Measurements from ENCODE around the gene GSG1L2. TPM values are rescaled to one million over a fixed set of nuclear protein-coding genes. Genes with fewer than 3 reads are reported as not detected.

Gene GSG1L2
- total RNA-seq, 1 experiment from 2014 or later, result not detected

- H3K27ac ChIP-seq (ENCODE audit: low read length), result no peak within 1 kb of the TSS
Measured at GRCh38 chr17:9825641-9826150, 3.8 kb upstream of the GSG1L2 start, which contains the start of gene GLP2R. TSS of gene GLP2R (plus strand) at chr17:9825924. CDS start at chr17:9826064, 140 bp downstream.

GRCh38 chr17:9824797-9825338, 3.0 kb upstream of the GSG1L2 start:
- no peak overlapping the region for H3K4me3 ChIP-seq (ENCODE audit: low read depth in 2 of 2, low read length in 2 of 2)
- H3K27ac ChIP-seq (ENCODE audit: low read length), result no peak overlapping the region
- 0 out of 2 replicates have a peak, but pooled peaks cover 2% of the 10 kb centered on the region for H3K27me3 ChIP-seq (ENCODE audit: control insufficient read depth, insufficient read depth, low read length)
- no peaks in the 10 kb centered on the region for H3K4me1 ChIP-seq (ENCODE audit: control insufficient read depth, insufficient read depth, low read length)
- ChIA-PET POLR2A (no interaction called here), CTCF (no interaction called here)
- DNase-seq (ENCODE audit: low read depth, low spot score) (no peak), ATAC-seq (no peak)
- BruUV-seq (replicated peaks), result no TSS peak
- H3K36me3 ChIP-seq (ENCODE audit: control insufficient read depth, insufficient read depth, low read length), result no peaks in the 10 kb centered on the region
- no peaks in the 10 kb centered on the region for H3K9me3 ChIP-seq (ENCODE audit: control insufficient read depth, insufficient read depth, low read depth, low read length)
- in situ Hi-C loops (cut with HindIII; ENCODE audit: low pct_unique_long_range_greater_than_20kb, low sequenced_read_pairs) (no loop called here), intact Hi-C loops (cut with micrococcal nuclease; ENCODE audit: unreplicated experiment) (no loop called here)
- TF ChIP-seq SIN3A (IDR thresholded peaks at IDR 0.05; ENCODE audit: borderline replicate concordance, insufficient read depth, low read depth, low read length), result no peak
- TF ChIP-seq POLR2AphosphoS5 (IDR thresholded peaks at IDR 0.05; ENCODE audit: low read depth, low read length), result no peak
- no peak for TF ChIP-seq TCF7L2 (IDR thresholded peaks at IDR 0.05; ENCODE audit: low read depth, low read length)
- no peak for TF ChIP-seq CTCF (IDR thresholded peaks at IDR 0.05)
- TF ChIP-seq REST (IDR thresholded peaks at IDR 0.05; ENCODE audit: insufficient read depth in 1 of 2, low read depth in 2 of 2, low read length in 1 of 2), result no peak

More at GRCh38 chr17:9825641-9826150, 3.8 kb upstream of the GSG1L2 start, which contains the start of gene GLP2R:
- TF ChIP-seq TCF7L2 (IDR thresholded peaks at IDR 0.05; ENCODE audit: low read depth, low read length) (no peak), CTCF (IDR thresholded peaks at IDR 0.05) (no peak), SIN3A (IDR thresholded peaks at IDR 0.05; ENCODE audit: borderline replicate concordance, insufficient read depth, low read depth, low read length) (no peak), POLR2AphosphoS5 (IDR thresholded peaks at IDR 0.05; ENCODE audit: low read depth, low read length) (no peak), REST (IDR thresholded peaks at IDR 0.05; ENCODE audit: insufficient read depth in 1 of 2, low read depth in 2 of 2, low read length in 1 of 2) (no peak)
- intact Hi-C loops (cut with micrococcal nuclease; ENCODE audit: unreplicated experiment), result no loop called here
- in situ Hi-C loops (cut with HindIII; ENCODE audit: low pct_unique_long_range_greater_than_20kb, low sequenced_read_pairs), result no loop called here
- ATAC-seq (no peak), DNase-seq (ENCODE audit: low read depth, low spot score) (no peak)
- Histone ChIP-seq H3K9me3 (ENCODE audit: control insufficient read depth, insufficient read depth, low read depth, low read length) (no peaks in the 10 kb centered on the region), H3K36me3 (ENCODE audit: control insufficient read depth, insufficient read depth, low read length) (no peaks in the 10 kb centered on the region), H3K4me1 (ENCODE audit: control insufficient read depth, insufficient read depth, low read length) (no peaks in the 10 kb centered on the region), H3K27me3 (ENCODE audit: control insufficient read depth, insufficient read depth, low read length) (0 out of 2 replicates have a peak, but pooled peaks cover 2% of the 10 kb centered on the region), H3K4me3 (ENCODE audit: low read depth in 2 of 2, low read length in 2 of 2) (no peak within 1 kb of the TSS)
- BruUV-seq (replicated peaks), result no TSS peak
- CTCF ChIA-PET, result no interaction called here
- POLR2A ChIA-PET, result no interaction called here

Measured in Panc1 (cell line).